Fibroblast of skin of scalp (primary cell): ENCODE measurements around the gene AKAP7.

ENCODE experiments used
- DNase-seq: peaks from one replicate; pipeline ENCODE4 v3.0.0-alpha.2; 2013

Gene AKAP7

GRCh38 chr6:131134220-131134979 lies 867 bp upstream of the AKAP7 start:
- no peak for DNase-seq

GRCh38 chr6:131134980-131135243 lies 355 bp upstream of the AKAP7 start:
- no peak for DNase-seq

DNA sequence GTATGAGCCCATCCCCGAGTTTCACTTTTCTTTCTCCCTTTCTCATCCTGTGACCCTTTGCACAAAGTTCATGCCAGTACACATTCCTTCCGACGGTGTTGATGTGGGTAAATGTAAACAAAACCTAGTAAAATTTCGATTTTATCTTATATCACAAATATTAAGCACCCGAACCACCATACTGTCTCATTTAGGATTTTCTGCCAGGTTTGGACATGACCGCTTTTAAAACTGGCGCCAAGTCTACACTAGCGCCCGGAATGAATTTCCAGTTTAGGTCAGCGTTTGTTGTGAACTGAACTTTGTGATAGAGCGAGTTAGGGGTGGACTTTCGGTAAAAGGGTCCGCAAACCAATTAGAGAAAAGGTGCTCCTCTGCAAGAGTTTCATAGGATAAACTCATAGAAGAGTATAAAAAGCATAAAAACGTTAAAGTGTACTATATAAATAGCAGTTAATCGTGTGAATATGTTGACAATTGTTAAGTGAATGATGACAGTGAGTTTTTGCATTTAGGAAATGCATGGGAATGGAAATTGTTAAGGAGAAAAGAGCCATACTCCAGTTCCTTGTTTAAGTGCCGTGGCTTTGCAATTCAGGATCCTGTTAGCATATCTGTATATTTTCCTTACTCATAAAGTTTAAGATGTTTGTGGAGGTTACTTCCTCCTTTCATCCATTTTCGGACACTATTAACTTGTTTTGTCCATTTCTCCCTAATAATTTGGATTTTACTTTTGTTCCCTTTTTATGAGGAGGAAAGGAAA lies 937 bp downstream of the AKAP7 start:
- DNase-seq: peak; percentile 40

DNA sequence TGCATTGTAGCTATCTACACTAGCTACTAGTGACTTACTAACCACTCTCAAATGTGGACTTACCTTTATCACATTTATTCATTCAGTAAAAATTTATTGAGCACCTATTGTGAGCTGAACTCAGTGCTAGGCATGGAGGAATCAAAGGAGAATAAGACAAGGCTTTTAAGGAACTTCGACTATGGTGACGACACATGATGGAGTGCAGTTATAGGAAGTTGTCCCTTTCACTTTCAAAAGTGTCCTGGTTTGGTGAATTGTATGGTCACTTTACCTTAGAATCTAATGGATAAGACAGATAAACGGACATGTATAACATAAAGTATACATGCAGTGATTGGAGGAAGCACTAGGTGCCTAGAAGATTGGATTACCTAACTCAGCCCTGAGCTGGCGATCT lies 4.3 kb downstream of the AKAP7 start:
- no peak for DNase-seq

DNA sequence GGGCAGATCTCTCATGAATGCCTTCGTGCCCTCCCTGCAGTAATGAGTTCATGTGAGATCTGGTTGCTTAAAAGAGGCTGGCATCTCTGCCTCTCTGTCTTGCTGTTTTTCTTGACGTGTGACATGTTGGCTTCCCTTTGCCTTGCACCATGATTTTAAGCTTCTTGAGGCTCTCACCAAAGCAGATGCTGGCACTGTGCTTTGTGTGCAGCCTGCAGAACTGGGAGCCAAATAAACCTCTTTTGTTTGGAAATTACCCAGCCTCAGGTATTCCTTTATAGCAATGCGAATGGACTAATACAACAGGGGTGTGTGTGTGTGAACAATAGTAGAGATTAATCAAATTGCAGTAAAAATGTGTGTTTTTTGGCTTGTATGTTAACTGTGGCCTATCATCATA lies 8.1 kb downstream of the AKAP7 start:
- no peak for DNase-seq

DNA sequence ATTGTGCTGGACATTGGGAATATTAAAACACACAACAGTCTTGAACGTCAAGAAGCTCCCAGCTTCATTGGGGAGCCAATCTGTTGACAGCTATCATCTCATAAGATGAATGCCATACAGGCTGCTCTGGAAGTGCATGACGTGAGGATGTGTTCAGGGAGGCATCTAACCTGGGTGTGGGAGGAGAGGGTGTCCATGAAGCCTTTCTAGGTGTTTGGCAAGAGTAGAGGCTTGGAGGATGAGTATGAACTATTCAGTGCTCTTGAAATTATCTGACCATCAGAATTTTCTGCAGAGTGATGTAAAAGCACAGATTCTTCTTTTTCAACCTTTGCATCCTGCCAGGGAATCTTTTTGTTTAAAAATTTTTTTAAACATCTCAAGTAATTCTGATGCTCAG lies 11.6 kb downstream of the AKAP7 start:
- DNase-seq: no peak

GRCh38 chr6:131156411-131156810 lies 21.1 kb downstream of the AKAP7 start:
- DNase-seq: no peak

- DNase-seq: peak; percentile 56
Observed at GRCh38 chr6:131159578-131159977, 24.3 kb downstream of the AKAP7 start.

GRCh38 chr6:131160254-131160758 lies 25.0 kb downstream of the AKAP7 start:
- DNase-seq: no peak

- DNase-seq: no peak
Observed at GRCh38 chr6:131161987-131162386, 26.7 kb downstream of the AKAP7 start.

- DNase-seq: peak; percentile 7
Observed at GRCh38 chr6:131163886-131164285, 28.6 kb downstream of the AKAP7 start.

GRCh38 chr6:131164506-131164905 lies 29.2 kb downstream of the AKAP7 start:
- no peak for DNase-seq

- DNase-seq: no peak
Observed at GRCh38 chr6:131167773-131168172, 32.5 kb downstream of the AKAP7 start.

- no peak for DNase-seq
Observed at GRCh38 chr6:131169613-131170012, 34.3 kb downstream of the AKAP7 start.

DNA sequence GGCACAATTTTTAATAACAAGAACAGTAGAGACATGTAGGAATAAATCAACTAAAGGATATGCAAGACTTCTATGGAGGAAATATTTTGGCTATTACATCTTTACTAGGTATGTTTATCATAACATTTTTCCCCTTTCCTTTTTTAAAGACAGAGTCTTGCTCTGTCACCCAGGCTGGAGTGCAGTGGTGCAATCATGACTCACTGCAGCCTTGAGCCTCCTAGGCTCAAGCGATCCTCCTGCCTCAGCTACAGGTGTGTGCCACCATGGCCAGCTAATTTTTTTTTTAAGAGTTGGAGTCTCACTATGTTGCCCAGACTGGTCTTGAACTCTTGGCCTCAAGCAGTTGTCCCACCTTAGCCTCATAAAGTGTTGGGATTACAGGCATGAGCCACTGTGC lies 37.0 kb downstream of the AKAP7 start:
- DNase-seq: peak; percentile 33

GRCh38 chr6:131173680-131174079 lies 38.4 kb downstream of the AKAP7 start:
- peak; percentile 54 for DNase-seq

DNA sequence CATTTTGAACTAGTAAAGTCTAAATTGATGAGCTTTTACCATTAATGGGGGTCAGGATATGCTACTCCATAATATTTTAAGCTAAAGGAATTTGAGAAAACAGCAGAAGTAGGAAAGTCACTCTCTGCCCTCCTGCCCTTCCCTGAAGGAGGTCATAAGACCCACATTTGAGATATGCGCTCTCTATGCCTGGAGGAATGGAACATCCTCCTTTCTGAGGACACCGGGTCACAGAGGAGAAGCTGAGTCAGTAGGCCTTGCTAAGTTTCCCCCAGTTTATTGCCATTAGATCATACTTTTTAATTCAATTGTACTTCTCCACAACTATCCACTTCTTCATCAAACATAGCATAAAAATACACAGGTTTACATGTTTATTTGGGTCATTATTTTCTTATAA lies 40.3 kb downstream of the AKAP7 start:
- DNase-seq: no peak

DNA sequence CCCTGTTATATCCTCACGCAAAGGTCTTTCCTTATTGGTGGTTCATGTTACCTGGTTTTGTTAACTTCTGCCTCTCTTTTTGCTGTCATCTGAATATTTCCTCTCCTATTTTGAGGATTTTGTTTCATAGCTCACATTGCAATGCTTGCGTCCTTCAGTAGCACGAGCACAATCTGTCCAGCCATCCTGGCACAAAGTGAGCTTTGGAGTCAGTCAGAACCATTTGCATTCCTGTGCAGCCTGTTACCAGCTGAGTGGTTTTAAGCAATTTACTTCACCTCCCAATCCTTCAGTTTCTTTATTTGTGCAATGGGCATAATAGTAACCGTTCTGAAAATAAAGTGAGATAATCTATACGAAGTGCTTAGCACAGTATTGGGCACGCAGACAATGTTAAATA lies 42.7 kb downstream of the AKAP7 start:
- DNase-seq: no peak

- peak; percentile 33 for DNase-seq
Observed at GRCh38 chr6:131182991-131183425, 47.7 kb downstream of the AKAP7 start.

DNA sequence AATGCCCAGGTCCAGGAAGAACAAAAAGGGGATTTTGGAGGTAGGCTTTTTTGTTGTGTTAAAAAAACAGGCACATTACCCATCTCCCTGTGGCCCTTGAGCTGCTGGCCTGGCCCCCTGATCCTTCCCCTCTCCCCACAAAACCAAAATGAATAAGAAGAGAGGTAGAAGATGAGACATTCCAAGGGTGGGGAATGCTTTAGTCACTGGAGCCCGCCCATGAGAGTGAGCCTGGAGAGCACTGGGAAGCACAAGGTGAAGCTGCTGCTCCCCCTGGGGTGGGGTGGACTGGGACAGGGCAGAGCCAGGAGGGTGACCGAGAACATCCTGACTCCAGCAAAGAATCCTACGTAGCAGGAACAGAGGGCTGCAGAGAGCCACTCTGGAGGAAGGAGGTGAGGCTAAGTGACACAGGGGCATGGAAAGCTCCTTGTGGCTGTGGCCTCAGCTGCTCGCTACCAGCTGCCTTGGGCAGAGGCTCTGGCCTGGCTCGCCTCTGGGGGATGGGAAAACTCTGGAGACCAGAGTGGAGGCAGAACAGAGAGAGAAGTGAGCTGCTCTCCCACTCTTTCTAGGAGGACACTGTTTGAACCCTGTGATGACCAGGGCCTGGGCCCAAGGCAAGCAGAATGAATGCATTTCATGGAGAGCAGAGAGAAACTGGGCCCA lies 48.3 kb downstream of the AKAP7 start:
- no peak for DNase-seq

GRCh38 chr6:131191590-131191989 lies 56.3 kb downstream of the AKAP7 start:
- DNase-seq: no peak

GRCh38 chr6:131197716-131198115 lies 62.4 kb downstream of the AKAP7 start:
- DNase-seq: no peak

DNA sequence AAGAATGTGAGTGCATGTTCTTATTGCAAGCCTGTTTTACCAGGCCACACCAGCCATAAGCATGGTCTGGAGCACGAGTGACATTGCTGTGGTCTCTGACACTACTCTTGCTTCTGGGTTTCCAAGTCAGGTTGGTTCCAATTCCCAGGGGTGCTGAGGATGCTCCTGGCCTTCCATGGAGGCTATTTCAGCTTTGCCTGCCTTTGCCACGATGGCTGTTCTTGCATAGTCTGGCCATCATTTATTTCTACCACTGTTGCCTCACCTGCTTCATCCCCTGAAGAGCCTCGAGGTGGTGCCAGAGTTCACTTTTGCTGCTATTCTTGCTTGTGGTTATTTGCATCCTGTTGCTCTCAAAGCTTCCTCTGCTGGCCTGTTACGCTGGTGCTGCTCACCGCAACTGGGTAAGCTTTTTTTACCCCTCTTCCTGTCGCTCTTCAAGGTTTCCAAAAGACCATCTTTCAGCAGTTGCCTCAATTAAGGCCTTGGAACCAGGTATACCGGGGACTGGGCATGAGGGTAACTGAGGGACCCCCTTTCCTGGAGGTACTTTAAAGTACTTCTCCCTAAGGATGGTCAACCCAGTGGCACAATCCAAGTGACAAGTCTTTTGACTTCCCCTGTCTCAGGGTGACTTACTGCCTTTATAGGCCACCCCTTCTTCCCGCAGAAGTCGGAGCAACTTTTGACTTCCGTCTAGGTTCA lies 64.5 kb downstream of the AKAP7 start:
- peak; percentile 57 for DNase-seq
